IPS DF 4.7 (cell line): ENCODE measurements around the gene COQ9.

Experiments
- DNase-seq: peaks from one replicate; pipeline ENCODE4 v3.0.0-alpha.2; 2013; ENCODE audit warnings: low spot score; ENCODE audit errors: extremely low read depth

COQ9 gene

GRCh38 chr16:57510016-57510871, 63.0 kb downstream of the COQ9 start:
- no peak for DNase-seq
